ENCODE results near the gene TRIM63.
"Not testable (repeated sequence)": the region's sequence is repeated elsewhere in the genome, so short reads cannot be mapped to it uniquely, and the experiment has no call there.

TRIM63 gene

GRCh38 chr1:26109229-26110164, 42.1 kb upstream of the TRIM63 start:
- Histone ChIP-seq H3K27me3 (replicated peaks) (no peaks in the 10 kb centered on the region), H3K36me3 (replicated peaks) (no peaks in the 10 kb centered on the region), H3K4me3 (ENCODE audit: low read depth, low read length) (no peak overlapping the region), H3K27ac (no peak overlapping the region)
- DNase-seq = no peak
- TF ChIP-seq, protein P1, sequence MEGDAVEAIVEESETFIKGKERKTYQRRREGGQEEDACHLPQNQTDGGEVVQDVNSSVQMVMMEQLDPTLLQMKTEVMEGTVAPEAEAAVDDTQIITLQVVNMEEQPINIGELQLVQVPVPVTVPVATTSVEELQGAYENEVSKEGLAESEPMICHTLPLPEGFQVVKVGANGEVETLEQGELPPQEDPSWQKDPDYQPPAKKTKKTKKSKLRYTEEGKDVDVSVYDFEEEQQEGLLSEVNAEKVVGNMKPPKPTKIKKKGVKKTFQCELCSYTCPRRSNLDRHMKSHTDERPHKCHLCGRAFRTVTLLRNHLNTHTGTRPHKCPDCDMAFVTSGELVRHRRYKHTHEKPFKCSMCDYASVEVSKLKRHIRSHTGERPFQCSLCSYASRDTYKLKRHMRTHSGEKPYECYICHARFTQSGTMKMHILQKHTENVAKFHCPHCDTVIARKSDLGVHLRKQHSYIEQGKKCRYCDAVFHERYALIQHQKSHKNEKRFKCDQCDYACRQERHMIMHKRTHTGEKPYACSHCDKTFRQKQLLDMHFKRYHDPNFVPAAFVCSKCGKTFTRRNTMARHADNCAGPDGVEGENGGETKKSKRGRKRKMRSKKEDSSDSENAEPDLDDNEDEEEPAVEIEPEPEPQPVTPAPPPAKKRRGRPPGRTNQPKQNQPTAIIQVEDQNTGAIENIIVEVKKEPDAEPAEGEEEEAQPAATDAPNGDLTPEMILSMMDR (IDR thresholded peaks at IDR 0.05; ENCODE audit: low read depth, low read length, missing control alignments) = no peak
- in situ Hi-C loops (cut with HindIII; ENCODE audit: low pct_ligation_motif_present, low sequenced_read_pairs) = no loop called here

- DNase-seq; H3K27ac ChIP-seq; in situ Hi-C loops (cut with HindIII; ENCODE audit: low pct_ligation_motif_present, low sequenced_read_pairs); H3K36me3 ChIP-seq (replicated peaks); H3K27me3 ChIP-seq (replicated peaks); H3K4me3 ChIP-seq (ENCODE audit: low read depth, low read length): not testable (repeated sequence)
Measured at GRCh38 chr1:26105226-26105548, 37.8 kb upstream of the TRIM63 start.

DNA sequence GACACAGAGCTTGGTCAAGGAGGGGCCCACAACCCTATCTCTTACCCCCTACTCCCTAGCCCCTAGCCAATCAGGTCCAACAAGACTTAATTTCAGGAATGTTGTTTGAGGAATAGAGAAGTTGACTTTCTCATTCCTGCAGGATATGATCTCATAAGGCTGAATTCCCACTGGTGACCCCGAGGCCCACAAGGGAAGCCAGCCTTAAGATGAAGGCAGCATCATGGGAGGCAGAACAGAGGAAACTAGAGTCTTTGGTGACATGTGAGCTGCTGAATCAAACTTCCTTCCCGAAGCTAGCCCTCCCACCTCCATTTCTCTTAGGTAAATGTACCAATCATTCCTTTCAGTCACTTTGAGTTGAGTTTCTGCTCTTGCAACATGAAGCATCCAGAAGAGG, 35.1 kb upstream of the TRIM63 start:
- no peak overlapping the region for H3K4me3 ChIP-seq (ENCODE audit: low read depth, low read length)
- no peak overlapping the region for H3K27ac ChIP-seq
- H3K36me3 ChIP-seq (replicated peaks) = no peaks in the 10 kb centered on the region
- TF ChIP-seq, protein P1 (IDR thresholded peaks at IDR 0.05; ENCODE audit: low read depth, low read length, missing control alignments) = no peak
- no peaks in the 10 kb centered on the region for H3K27me3 ChIP-seq (replicated peaks)
- no peak for DNase-seq
- in situ Hi-C loops (cut with HindIII; ENCODE audit: low pct_ligation_motif_present, low sequenced_read_pairs) = no loop called here

GRCh38 chr1:26102119-26102518, 34.7 kb upstream of the TRIM63 start:
- H3K27me3 ChIP-seq (replicated peaks) = no peaks in the 10 kb centered on the region
- DNase-seq = no peak
- no peak overlapping the region for H3K27ac ChIP-seq
- H3K4me3 ChIP-seq (ENCODE audit: low read depth, low read length) = no peak overlapping the region
- H3K36me3 ChIP-seq (replicated peaks) = no peaks in the 10 kb centered on the region
- in situ Hi-C loops (cut with HindIII; ENCODE audit: low pct_ligation_motif_present, low sequenced_read_pairs) = no loop called here
- TF ChIP-seq, protein P1 (IDR thresholded peaks at IDR 0.05; ENCODE audit: low read depth, low read length, missing control alignments) = no peak

DNA sequence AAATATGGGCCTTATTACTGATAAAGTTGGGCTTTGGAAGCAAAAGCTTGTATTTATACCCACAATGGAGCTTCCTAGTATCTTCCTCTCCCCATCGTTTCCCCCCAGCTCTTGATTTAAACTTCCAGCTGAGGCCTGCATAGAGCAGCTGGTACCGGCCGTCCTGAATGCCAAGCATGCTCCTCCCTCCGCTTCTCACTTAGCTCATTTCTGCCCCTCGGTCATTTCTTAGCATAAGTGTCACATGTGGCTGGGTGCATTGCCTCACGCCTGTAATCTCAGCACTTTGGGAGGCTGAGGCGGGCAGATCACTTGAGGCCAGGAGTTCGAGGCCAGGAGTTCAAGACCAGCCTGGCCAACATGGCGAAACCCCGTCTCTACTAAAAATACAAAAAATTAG, 32.8 kb upstream of the TRIM63 start:
- H3K27me3 ChIP-seq (replicated peaks); H3K4me3 ChIP-seq (ENCODE audit: low read depth, low read length); in situ Hi-C loops (cut with HindIII; ENCODE audit: low pct_ligation_motif_present, low sequenced_read_pairs); DNase-seq; H3K27ac ChIP-seq; H3K36me3 ChIP-seq (replicated peaks): not testable (repeated sequence)

GRCh38 chr1:26099780-26100179, 32.4 kb upstream of the TRIM63 start:
- TF ChIP-seq, protein P1 (IDR thresholded peaks at IDR 0.05; ENCODE audit: low read depth, low read length, missing control alignments) = no peak
- Histone ChIP-seq H3K36me3 (replicated peaks) (no peaks in the 10 kb centered on the region), H3K27me3 (replicated peaks) (no peaks in the 10 kb centered on the region), H3K4me3 (ENCODE audit: low read depth, low read length) (no peak overlapping the region), H3K27ac (no peak overlapping the region)
- in situ Hi-C loops (cut with HindIII; ENCODE audit: low pct_ligation_motif_present, low sequenced_read_pairs) = no loop called here
- no peak for DNase-seq

GRCh38 chr1:26098602-26099001, 31.2 kb upstream of the TRIM63 start:
- Histone ChIP-seq H3K4me3 (ENCODE audit: low read depth, low read length) (no peak overlapping the region), H3K27ac (no peak overlapping the region), H3K27me3 (replicated peaks) (no peaks in the 10 kb centered on the region), H3K36me3 (replicated peaks) (no peaks in the 10 kb centered on the region)
- TF ChIP-seq, protein P1 (IDR thresholded peaks at IDR 0.05; ENCODE audit: low read depth, low read length, missing control alignments) = no peak
- no peak for DNase-seq
- in situ Hi-C loops (cut with HindIII; ENCODE audit: low pct_ligation_motif_present, low sequenced_read_pairs) = no loop called here

Measured in brain microvascular endothelial cell (primary cell).